SIG-M5 (cell line): ENCODE measurements around the gene AGL.
"Not testable (repeated sequence)": the region's sequence is repeated elsewhere in the genome, so short reads cannot be mapped to it uniquely, and the experiment has no call there.

ENCODE experiments used
- DNase-seq: peaks from one replicate; lab custom pipeline; 2025; lab: John Stamatoyannopoulos, UW

AGL gene

GRCh38 chr1:99851850-99852454 lies 1.8 kb downstream of the AGL start:
- no peak for DNase-seq

GRCh38 chr1:99852648-99853047 lies 2.5 kb downstream of the AGL start:
- no peak for DNase-seq

GRCh38 chr1:99855914-99856450 lies 5.8 kb downstream of the AGL start:
- DNase-seq, result no peak

GRCh38 chr1:99857041-99857440 lies 6.9 kb downstream of the AGL start:
- not testable (repeated sequence) for DNase-seq

GRCh38 chr1:99858286-99858685 lies 8.1 kb downstream of the AGL start:
- DNase-seq, result no peak

GRCh38 chr1:99858881-99859280 lies 8.7 kb downstream of the AGL start:
- no peak for DNase-seq

GRCh38 chr1:99860703-99861102 lies 10.5 kb downstream of the AGL start:
- DNase-seq, result no peak

- no peak for DNase-seq
Measured at GRCh38 chr1:99867682-99868081, 17.5 kb downstream of the AGL start.

GRCh38 chr1:99869304-99869703 lies 19.1 kb downstream of the AGL start:
- no peak for DNase-seq

GRCh38 chr1:99869723-99870122 lies 19.6 kb downstream of the AGL start:
- no peak for DNase-seq

GRCh38 chr1:99872063-99872462 lies 21.9 kb downstream of the AGL start:
- no peak for DNase-seq

GRCh38 chr1:99877568-99877967 lies 27.4 kb downstream of the AGL start:
- DNase-seq, result no peak

GRCh38 chr1:99886179-99886578 lies 36.0 kb downstream of the AGL start:
- no peak for DNase-seq

- no peak for DNase-seq
Measured at GRCh38 chr1:99886841-99887240, 36.7 kb downstream of the AGL start.

- no peak for DNase-seq
Measured at GRCh38 chr1:99887890-99888289, 37.7 kb downstream of the AGL start.

- no peak for DNase-seq
Measured at GRCh38 chr1:99891997-99892396, 41.8 kb downstream of the AGL start.

- not testable (repeated sequence) for DNase-seq
Measured at GRCh38 chr1:99903278-99903677, 53.1 kb downstream of the AGL start.

GRCh38 chr1:99906535-99906934 lies 56.4 kb downstream of the AGL start:
- DNase-seq, result no peak

GRCh38 chr1:99917214-99917613 lies 67.1 kb downstream of the AGL start:
- no peak for DNase-seq

- no peak for DNase-seq
Measured at GRCh38 chr1:99919220-99919619, 69.1 kb downstream of the AGL start.

- no peak for DNase-seq
Measured at GRCh38 chr1:99934801-99935200, 84.6 kb downstream of the AGL start.

GRCh38 chr1:99935534-99935933 lies 85.4 kb downstream of the AGL start:
- no peak for DNase-seq

- no peak for DNase-seq
Measured at GRCh38 chr1:99936071-99936470, 85.9 kb downstream of the AGL start.

GRCh38 chr1:99942723-99943122 lies 92.6 kb downstream of the AGL start:
- no peak for DNase-seq
